ENCODE measurements around the gene TPO. TPM values are rescaled to one million over a fixed set of nuclear protein-coding genes. Genes with fewer than 3 reads are reported as not detected.

Gene TPO
- total RNA-seq, 2 donors from 2014 or later, result not detected

DNA sequence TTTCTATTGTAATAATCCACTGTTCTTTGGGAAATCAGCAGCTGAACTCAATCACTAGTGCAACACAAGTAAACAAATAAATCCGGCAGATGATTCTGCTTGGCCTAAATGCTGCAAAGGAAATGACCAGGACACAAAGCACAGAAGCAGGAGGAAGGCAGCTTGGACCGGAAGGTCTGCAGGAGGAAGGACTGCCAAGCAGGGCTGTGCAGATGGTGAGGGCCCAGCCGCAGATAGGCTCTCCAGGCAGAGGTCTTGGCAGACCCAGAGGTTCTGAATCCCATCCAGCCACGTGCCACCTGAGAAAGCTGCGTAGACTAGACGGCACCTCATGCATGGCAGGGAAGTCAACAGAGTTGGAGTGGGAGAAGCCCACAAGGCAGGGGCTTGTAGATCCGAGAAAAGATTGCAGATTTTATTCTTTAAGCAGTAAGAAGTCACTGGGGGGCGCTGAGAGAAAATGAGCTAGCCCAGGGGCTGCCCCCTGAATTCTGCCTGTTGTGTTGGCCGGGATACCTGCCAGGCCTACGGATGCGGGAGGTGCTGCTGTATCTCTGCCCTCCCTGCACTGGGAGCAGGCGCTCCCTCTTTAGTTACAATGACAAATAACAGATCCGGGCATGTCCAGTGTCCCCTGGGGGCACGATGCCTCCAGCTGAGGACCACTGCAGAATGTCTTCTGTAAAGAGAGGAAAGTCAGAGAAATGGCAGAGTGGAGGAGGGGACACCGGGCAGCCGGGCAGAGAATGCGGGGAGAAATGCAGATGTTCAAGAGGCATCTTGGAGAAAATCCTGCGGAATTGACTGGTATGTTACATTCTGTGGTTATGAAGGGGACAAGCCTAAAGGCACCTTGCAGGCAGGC is 177.6 kb downstream of the TPO start:
- Mint-ChIP-seq H3K27ac (no peak overlapping the region), H3K27me3 (ENCODE audit: low read depth) (peaks cover 13% of the 10 kb centered on the region), H3K9me3 (no peaks in the 10 kb centered on the region), H3K4me1 (ENCODE audit: low read depth) (no peaks in the 10 kb centered on the region), H3K36me3 (ENCODE audit: insufficient read depth in 2 of 2) (no peaks in the 10 kb centered on the region), H3K4me3 (no peak overlapping the region)
- ATAC-seq (replicated peaks in 1 of 2), result no peak
- DNase-seq, result no peak

- no peaks in the 10 kb centered on the region for H3K9me3 Mint-ChIP-seq
- DNase-seq (no peak), ATAC-seq (replicated peaks in 1 of 2) (no peak)
- H3K27ac Mint-ChIP-seq, result no peak overlapping the region
- no peaks in the 10 kb centered on the region for H3K36me3 Mint-ChIP-seq (ENCODE audit: insufficient read depth in 2 of 2)
- peaks cover 13% of the 10 kb centered on the region for H3K27me3 Mint-ChIP-seq (ENCODE audit: low read depth)
- no peak overlapping the region for H3K4me3 Mint-ChIP-seq
- H3K4me1 Mint-ChIP-seq (ENCODE audit: low read depth), result no peaks in the 10 kb centered on the region
These were observed 178.2 kb downstream of the TPO start for GRCh38 chr2:1591461-1591770.

All from activated T-cell treated with anti-CD3 and anti-CD28 coated beads, Interleukin-2, amount 50 U/mL, for 72 hours (primary cell).